ENCODE data around the gene FAM83G.

- no peak for TF ChIP-seq POLR2AphosphoS5 (IDR thresholded peaks at IDR 0.05; ENCODE audit: low read depth, low read length)
- TF ChIP-seq POLR2A (IDR thresholded peaks at IDR 0.05; ENCODE audit: low read depth, low read length), result no peak
- no peak for TF ChIP-seq TAF1 (IDR thresholded peaks at IDR 0.05; ENCODE audit: borderline replicate concordance, low read depth, low read length)
Observed at GRCh38 chr17:18947866-18948265, 56.7 kb downstream of the FAM83G start.

Measured in GM12892 (cell line).